GM12878 (cell line): ENCODE data around the gene USPL1. TPM values are rescaled to one million over a fixed set of nuclear protein-coding genes. Genes with fewer than 3 reads are reported as not detected.
A peak's percentile ranks its signal among the peaks of the same experiment; 100 is the strongest.

Source experiments
- ATAC-seq: fragments of 200-7000 bp; cut with Tn5 transposase; 3 replicates; pipeline ENCODE4 v1.9.1; 2020; ENCODE audit warnings: mild to moderate bottlenecking, moderate library complexity
- BruUV-seq: library from RNA; stranded (reverse); fragments of 400-500 nt; replicated peaks from 2 replicates; lab custom pipeline; 2021; lab: Mats Ljungman, UMichigan
- CTCF ChIA-PET: fragments of 300-600 bp; sonication (Branson Sonifier 250); formaldehyde crosslinking; extraction: SDS; loops from one replicate; lab custom pipeline; 2021; ENCODE audit warnings: inconsistent platforms; lab: Yijun Ruan, JAX
- POLR2A ChIA-PET: fragments of 350-600 bp; formaldehyde crosslinking; extraction: SDS; loops from one replicate; lab custom pipeline; 2021; ENCODE audit warnings: inconsistent platforms; lab: Charles Lee
- RAD21 ChIA-PET: fragments of 300-600 bp; sonication (Branson Sonifier 250); formaldehyde crosslinking; loops from one replicate; lab custom pipeline; 2023; ENCODE audit warnings: antibody characterized with exemption; ENCODE audit not compliant: unreplicated experiment; lab: Charles Lee
- SMC1A ChIA-PET: fragments of 300-600 bp; sonication (Branson Sonifier 250); formaldehyde crosslinking; loops from one replicate; lab custom pipeline; 2023; ENCODE audit not compliant: unreplicated experiment, uncharacterized antibody; lab: Charles Lee
- DNase-seq: peaks from one replicate; pipeline ENCODE4 v3.0.0-alpha.2; 2011; ENCODE audit warnings: low read depth, low spot score
- FAIRE-seq: peaks from 3 replicates; lab custom pipeline; 2011; peaks lifted over from hg19 to GRCh38; lab: Jason Lieb, UNC
- H2AFZ ChIP-seq: 2 replicates; pipeline ENCODE4 v1.6.0; 2011; ENCODE audit warnings: low read depth, low read length, control low read depth; ENCODE audit not compliant: control insufficient read depth
- H3K27ac ChIP-seq: 2 replicates; pipeline ENCODE4 v1.5.1; 2011; ENCODE audit warnings: control low read depth; ENCODE audit not compliant: control insufficient read depth, insufficient read depth
- H3K27me3 ChIP-seq, 2 experiments: replicated peaks in 1 of 2; 2 replicates each; pipeline versions ENCODE4 v1.6.0 to v1.6.1; 2011; ENCODE audit warnings: low read length in 1 of 2; ENCODE audit not compliant: control insufficient read depth in 2 of 2, insufficient read depth in 2 of 2
- H3K36me3 ChIP-seq, 2 experiments: 2 replicates each; pipeline ENCODE4 v1.5.1; 2011; ENCODE audit warnings: low read length in 1 of 2; ENCODE audit not compliant: control insufficient read depth in 2 of 2, insufficient read depth in 2 of 2
- H3K4me1 ChIP-seq: 2 replicates; pipeline ENCODE4 v1.6.1; 2011; ENCODE audit warnings: mild to moderate bottlenecking, low read length, moderate library complexity, mixed read lengths; ENCODE audit not compliant: control insufficient read depth, insufficient read depth
- H3K4me2 ChIP-seq: 2 replicates; pipeline ENCODE4 v1.6.0; 2011; ENCODE audit warnings: control low read depth; ENCODE audit not compliant: control insufficient read depth, insufficient read depth
- H3K4me3 ChIP-seq: fragments of 200-600 bp; sonication (generic); 2 replicates; pipeline ENCODE4 v1.5.1; 2016
- H3K79me2 ChIP-seq: 2 replicates; pipeline ENCODE4 v1.6.0; 2011; ENCODE audit warnings: low read length; ENCODE audit not compliant: control insufficient read depth, insufficient read depth
- H3K9ac ChIP-seq: 2 replicates; pipeline ENCODE4 v1.8.0; 2011; ENCODE audit warnings: low read length, control low read depth, mixed read lengths; ENCODE audit not compliant: control insufficient read depth, insufficient read depth
- H3K9me3 ChIP-seq: replicated peaks from 3 replicates; pipeline ENCODE4 v1.5.1; 2011; ENCODE audit warnings: mild to moderate bottlenecking, low read length; ENCODE audit not compliant: control insufficient read depth, insufficient read depth
- H4K20me1 ChIP-seq: 2 replicates; pipeline ENCODE4 v1.6.0; 2011; ENCODE audit not compliant: control insufficient read depth, insufficient read depth
- BMI1 ChIP-seq: fragments of 450-650 bp; IDR thresholded peaks from 2 replicates; pipeline ENCODE4 v1.6.1; 2016; ENCODE audit warnings: mild to moderate bottlenecking, moderate library complexity, borderline replicate concordance
- EGR1 ChIP-seq, 2 experiments: IDR thresholded peaks; 1 replicate in 1 of 2; 2 replicates in 1 of 2; pipeline ENCODE4 v1.6.1; 2011 to 2012; ENCODE audit warnings: low read depth in 2 of 2, low read length in 2 of 2, borderline replicate concordance in 1 of 2, mild to moderate bottlenecking in 1 of 2, moderate library complexity in 1 of 2
- FOXK2 ChIP-seq: fragments of 450-650 bp; IDR thresholded peaks from 2 replicates; pipeline ENCODE4 v1.6.1; 2017; ENCODE audit warnings: mild to moderate bottlenecking, moderate library complexity
- IKZF2 ChIP-seq, 2 experiments: fragments of 450-650 bp; IDR thresholded peaks; 2 replicates each; pipeline ENCODE4 v1.6.1; 2017; ENCODE audit warnings: mild to moderate bottlenecking in 2 of 2, moderate library complexity in 2 of 2
- NBN ChIP-seq: fragments of 450-650 bp; IDR thresholded peaks from 2 replicates; pipeline ENCODE4 v1.6.1; 2016
- NR2F1 ChIP-seq: fragments of 450-650 bp; conservative IDR thresholded peaks from 2 replicates; pipeline ENCODE4 v1.6.1; 2017; ENCODE audit warnings: mild to moderate bottlenecking
- PAX5 ChIP-seq: IDR thresholded peaks from 2 replicates; pipeline ENCODE4 v1.6.1; 2011; ENCODE audit warnings: low read depth, low read length, borderline replicate concordance
- PBX3 ChIP-seq: IDR thresholded peaks from 2 replicates; pipeline ENCODE4 v1.6.1; 2011; ENCODE audit warnings: mild to moderate bottlenecking, low read depth, low read length, moderate library complexity; ENCODE audit not compliant: insufficient replicate concordance
- POLR2AphosphoS2 ChIP-seq: IDR thresholded peaks from 2 replicates; pipeline ENCODE4 v1.6.1; 2011; ENCODE audit warnings: low read depth, mild to moderate bottlenecking, low read length, improper control_type of control experiment, moderate library complexity
- RAD51 ChIP-seq: fragments of 450-650 bp; IDR thresholded peaks from 2 replicates; pipeline ENCODE4 v1.6.1; 2016; ENCODE audit warnings: moderate library complexity, mild to moderate bottlenecking, inconsistent platforms
- RUNX3 ChIP-seq: IDR thresholded peaks from 2 replicates; pipeline ENCODE4 v1.6.1; 2012; ENCODE audit warnings: low read length, inconsistent platforms
- SMAD5 ChIP-seq: IDR thresholded peaks from 2 replicates; pipeline ENCODE4 v1.6.1; 2016; ENCODE audit warnings: antibody characterized with exemption, low read depth
- SUZ12 ChIP-seq: fragments of 200-600 bp; sonication (generic); IDR thresholded peaks from one replicate; pipeline ENCODE4 v1.6.1; 2018; ENCODE audit warnings: antibody characterized with exemption, mild to moderate bottlenecking; ENCODE audit not compliant: unreplicated experiment
- ZBTB40 ChIP-seq: fragments of 450-650 bp; IDR thresholded peaks from 2 replicates; pipeline ENCODE4 v1.6.1; 2016; ENCODE audit warnings: mild to moderate bottlenecking, moderate library complexity, borderline replicate concordance
- WGBS: methylation state at CpG from one replicate; pipeline ENCODE4 v1.1.6; 2016; ENCODE audit warnings: low lambda C conversion rate; ENCODE audit not compliant: insufficient replicate concordance, insufficient coverage; ENCODE audit errors: missing lambda C conversion rate; 5-methylcytosine and 5-hydroxymethylcytosine counted together
- in situ Hi-C: fragments of 300-500 bp; cut with MboI; formaldehyde crosslinking; loops from 9 replicates; pipeline ENCODE4 v1.14.3; 2018; ENCODE audit warnings: mixed read lengths
- intact Hi-C: fragments of 100-400 bp; cut with micrococcal nuclease; formaldehyde crosslinking; loops from one replicate; pipeline ENCODE4 v1.14.2; 2022; ENCODE audit not compliant: unreplicated experiment
- polyA plus RNA-seq, 11 experiments: library from polyadenylated mRNA; depleted of rRNA in 4 of 11; unstranded in 6 of 11; stranded (reverse) in 5 of 11; fragments of >200 nt; fragmentation: Nextera tagmentation in 4 of 11; fragmentation: Illumina TruSeq in 1 of 11; extraction: Ambion mirVana in 4 of 11; extraction: Trizol in 1 of 11; gene quantifications; 1 replicate in 1 of 11; 2 replicates in 10 of 11; pipeline versions ENCODE4 v1.2.1 to v1.2.3, GENCODE V29; 2011 to 2016; ENCODE audit warnings: inconsistent platforms in 2 of 11, missing spikeins in 2 of 11, low read depth in 1 of 11
- total RNA-seq, 4 experiments: library from RNA; depleted of rRNA in 3 of 4; stranded (reverse); fragments of >200 nt in 3 of 4; fragmentation: Illumina TruSeq in 1 of 4; extraction: Trizol in 1 of 4; gene quantifications; 2 replicates each; pipeline versions ENCODE4 v1.2.1 to v1.2.3, GENCODE V29; 2013 to 2021
- TF ChIP-seq, protein P1 (sequence below): IDR thresholded peaks from 2 replicates; pipeline ENCODE4 v1.6.1; 2011; ENCODE audit warnings: low read depth, low read length, improper control_type of control experiment, borderline replicate concordance
- TF ChIP-seq, protein P2 (sequence below): fragments of 450-650 bp; IDR thresholded peaks from 2 replicates; pipeline ENCODE4 v1.6.1; 2016; ENCODE audit warnings: mild to moderate bottlenecking
- TF ChIP-seq, protein P3 (sequence below): IDR thresholded peaks from 2 replicates; pipeline ENCODE4 v1.6.1; 2012; ENCODE audit warnings: low read depth, low read length, improper control_type of control experiment

Gene USPL1
- total and polyA plus RNA-seq, 10 of the 15 experiments (the other 5 are each of a cell fraction or from before 2014, with no cell fraction given) = 7.9 to 23.2 (median 15.8) TPM

- no TSS peak for BruUV-seq
- no peak overlapping the region for H3K4me3 ChIP-seq
- H3K36me3 ChIP-seq = peaks cover 2 to 39% of the 10 kb centered on the region in 2 experiments
- DNase-seq (no peak), ATAC-seq (peak; percentile 79), FAIRE-seq (no peak)
- intact Hi-C loops = no loop called here
- no peaks in the 10 kb centered on the region for H3K79me2 ChIP-seq
- RAD21 ChIA-PET = no interaction called here
- no peaks in the 10 kb centered on the region for H4K20me1 ChIP-seq
- 0% methylated on average over 1 of the region's 1 CpG for WGBS
- H3K9ac ChIP-seq = no peak overlapping the region
- no peaks in the 10 kb centered on the region for H3K27me3 ChIP-seq
- CTCF ChIA-PET = no interaction called here
- no peaks in the 10 kb centered on the region for H3K4me1 ChIP-seq
- SMC1A ChIA-PET = no interaction called here
- no peak overlapping the region for H3K4me2 ChIP-seq
- POLR2A ChIA-PET = interaction anchor here (0.6 kb wide), 1 partner anchor 25 kb away, joined by 5 read pairs; no protein-coding TSS in a partner anchor
- H2AFZ ChIP-seq = no peak overlapping the region
- in situ Hi-C loops = no loop called here
- no peak overlapping the region for H3K27ac ChIP-seq
- no peaks in the 10 kb centered on the region for H3K9me3 ChIP-seq
- no peak for TF ChIP-seq BMI1
- TF ChIP-seq EGR1 (IDR thresholded peaks at IDR 0.05; ENCODE audit: borderline replicate concordance in 1 of 2, low read depth in 2 of 2, low read length in 2 of 2) = no peak
- no peak for TF ChIP-seq PBX3
- no peak for TF ChIP-seq POLR2AphosphoS2
- TF ChIP-seq NBN = no peak
- TF ChIP-seq PAX5 = no peak
- TF ChIP-seq RUNX3 = peak; percentile 78
- TF ChIP-seq, protein P1, sequence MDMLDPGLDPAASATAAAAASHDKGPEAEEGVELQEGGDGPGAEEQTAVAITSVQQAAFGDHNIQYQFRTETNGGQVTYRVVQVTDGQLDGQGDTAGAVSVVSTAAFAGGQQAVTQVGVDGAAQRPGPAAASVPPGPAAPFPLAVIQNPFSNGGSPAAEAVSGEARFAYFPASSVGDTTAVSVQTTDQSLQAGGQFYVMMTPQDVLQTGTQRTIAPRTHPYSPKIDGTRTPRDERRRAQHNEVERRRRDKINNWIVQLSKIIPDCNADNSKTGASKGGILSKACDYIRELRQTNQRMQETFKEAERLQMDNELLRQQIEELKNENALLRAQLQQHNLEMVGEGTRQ = no peak; the same call in 1 of the 2 replicates
- TF ChIP-seq SUZ12 = no peak
- TF ChIP-seq ZBTB40 = peak; percentile 62; the same call in 1 of the 2 replicates
- no peak for TF ChIP-seq NR2F1
- TF ChIP-seq FOXK2 = no peak
- TF ChIP-seq RAD51 = 0 out of 2 replicates have a peak, but pooled peaks have one; percentile 59
- TF ChIP-seq, protein P2, sequence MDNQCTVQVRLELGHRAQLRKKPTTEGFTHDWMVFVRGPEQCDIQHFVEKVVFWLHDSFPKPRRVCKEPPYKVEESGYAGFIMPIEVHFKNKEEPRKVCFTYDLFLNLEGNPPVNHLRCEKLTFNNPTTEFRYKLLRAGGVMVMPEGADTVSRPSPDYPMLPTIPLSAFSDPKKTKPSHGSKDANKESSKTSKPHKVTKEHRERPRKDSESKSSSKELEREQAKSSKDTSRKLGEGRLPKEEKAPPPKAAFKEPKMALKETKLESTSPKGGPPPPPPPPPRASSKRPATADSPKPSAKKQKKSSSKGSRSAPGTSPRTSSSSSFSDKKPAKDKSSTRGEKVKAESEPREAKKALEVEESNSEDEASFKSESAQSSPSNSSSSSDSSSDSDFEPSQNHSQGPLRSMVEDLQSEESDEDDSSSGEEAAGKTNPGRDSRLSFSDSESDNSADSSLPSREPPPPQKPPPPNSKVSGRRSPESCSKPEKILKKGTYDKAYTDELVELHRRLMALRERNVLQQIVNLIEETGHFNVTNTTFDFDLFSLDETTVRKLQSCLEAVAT = no peak
- no peak for TF ChIP-seq SMAD5
- TF ChIP-seq, protein P3, sequence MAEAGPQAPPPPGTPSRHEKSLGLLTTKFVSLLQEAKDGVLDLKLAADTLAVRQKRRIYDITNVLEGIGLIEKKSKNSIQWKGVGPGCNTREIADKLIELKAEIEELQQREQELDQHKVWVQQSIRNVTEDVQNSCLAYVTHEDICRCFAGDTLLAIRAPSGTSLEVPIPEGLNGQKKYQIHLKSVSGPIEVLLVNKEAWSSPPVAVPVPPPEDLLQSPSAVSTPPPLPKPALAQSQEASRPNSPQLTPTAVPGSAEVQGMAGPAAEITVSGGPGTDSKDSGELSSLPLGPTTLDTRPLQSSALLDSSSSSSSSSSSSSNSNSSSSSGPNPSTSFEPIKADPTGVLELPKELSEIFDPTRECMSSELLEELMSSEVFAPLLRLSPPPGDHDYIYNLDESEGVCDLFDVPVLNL = no peak
- TF ChIP-seq IKZF2 (IDR thresholded peaks at IDR 0.05) = peak in 1 of 2 experiments; percentile 28; a peak in 1 of 4 replicates
Observed at GRCh38 chr13:30654430-30654829, 36.7 kb downstream of the USPL1 start.
